IPS-18c (cell line): ENCODE data around the gene EP300.
"Not testable (repeated sequence)": the region's sequence is repeated elsewhere in the genome, so short reads cannot be mapped to it uniquely, and the experiment has no call there.

Experiments used
- H3K4me3 ChIP-seq: 2 replicates; pipeline ENCODE4 v1.7.0; 2013; ENCODE audit warnings: low read depth, mild to moderate bottlenecking, low read length, moderate library complexity; ENCODE audit not compliant: insufficient read depth
- H3K9me3 ChIP-seq: one replicate; pipeline ENCODE4 v1.6.1; 2013; ENCODE audit warnings: mild to moderate bottlenecking, low read length, moderate library complexity; ENCODE audit not compliant: control insufficient read depth, insufficient read depth

EP300 gene

DNA sequence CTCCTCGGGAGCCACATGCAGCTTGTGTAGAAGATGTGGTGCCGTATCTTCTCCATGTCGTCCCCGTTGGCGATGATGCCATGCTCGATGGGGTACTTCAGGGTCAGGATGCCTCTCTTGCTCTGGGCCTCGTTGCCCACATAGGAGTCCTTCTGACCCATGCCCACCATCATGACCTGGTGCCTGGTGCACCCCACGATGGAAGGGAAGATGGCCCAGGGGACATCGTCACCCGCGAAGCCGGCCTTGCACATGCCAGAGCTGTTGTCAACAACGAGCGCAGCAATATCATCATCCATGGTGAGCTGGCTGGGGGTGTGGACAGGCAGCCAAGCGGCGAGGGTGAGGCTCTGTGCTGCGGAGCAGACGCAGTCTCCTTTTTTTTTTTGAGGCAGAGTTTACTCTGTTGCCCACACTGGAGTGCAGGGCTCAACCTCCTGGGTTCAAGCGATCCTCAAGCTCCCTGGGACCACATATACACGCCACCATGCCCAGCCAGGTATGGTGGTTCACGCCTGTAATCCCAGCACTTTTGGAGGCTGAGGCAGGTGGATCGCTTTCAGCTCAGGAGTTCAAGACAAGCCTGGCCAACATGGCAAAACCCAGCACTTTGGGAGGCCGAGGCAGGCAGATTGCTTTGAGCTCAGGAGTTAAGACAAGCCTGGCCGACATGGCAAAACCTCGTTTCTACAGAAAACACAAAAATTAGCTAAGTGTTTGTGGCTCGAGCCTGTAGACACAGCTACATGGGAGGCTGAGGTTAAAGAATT, 17.3 kb upstream of the EP300 start:
- Histone ChIP-seq H3K9me3 (no peaks in the 10 kb centered on the region), H3K4me3 (no peak overlapping the region)

DNA sequence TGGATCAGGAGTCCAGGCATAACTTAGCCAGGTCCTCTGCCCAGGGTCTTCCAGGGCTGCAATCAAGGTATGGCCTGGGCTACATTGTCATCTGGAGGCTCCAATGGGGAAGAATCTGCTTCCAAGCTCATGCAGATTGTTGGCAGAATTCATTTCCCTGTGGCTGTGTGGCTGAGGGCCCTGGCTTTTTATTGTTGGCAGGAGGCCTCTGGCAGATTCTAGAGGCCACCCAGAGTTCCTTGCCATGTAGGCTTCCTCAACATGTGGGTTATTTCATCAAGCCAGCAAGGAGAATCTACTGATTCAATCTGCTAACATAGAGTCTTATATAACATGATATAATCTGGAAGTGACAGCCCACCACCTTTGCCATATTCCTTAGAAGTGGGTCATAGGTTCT, 16.4 kb upstream of the EP300 start:
- Histone ChIP-seq H3K4me3 (no peak overlapping the region), H3K9me3 (no peaks in the 10 kb centered on the region)

DNA sequence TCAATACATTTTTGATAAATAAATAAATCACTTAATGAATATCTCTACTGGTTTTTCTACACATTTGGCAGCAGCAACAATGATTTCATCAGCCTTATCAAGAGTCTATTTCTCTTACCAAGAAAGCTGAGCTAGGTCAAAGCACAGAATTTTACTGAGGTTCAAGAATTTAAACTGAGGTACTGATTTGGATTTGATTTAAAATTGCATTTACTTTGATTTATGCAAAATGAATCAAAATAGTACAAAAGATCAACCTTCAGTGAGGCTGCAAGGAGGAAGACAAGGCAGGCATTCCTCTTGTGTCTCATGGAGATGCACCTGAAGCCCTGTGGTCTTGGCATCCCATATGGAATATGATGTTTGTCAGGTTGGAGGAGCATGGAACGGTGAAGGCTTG, 15.5 kb upstream of the EP300 start:
- no peak overlapping the region for H3K4me3 ChIP-seq
- no peaks in the 10 kb centered on the region for H3K9me3 ChIP-seq

DNA sequence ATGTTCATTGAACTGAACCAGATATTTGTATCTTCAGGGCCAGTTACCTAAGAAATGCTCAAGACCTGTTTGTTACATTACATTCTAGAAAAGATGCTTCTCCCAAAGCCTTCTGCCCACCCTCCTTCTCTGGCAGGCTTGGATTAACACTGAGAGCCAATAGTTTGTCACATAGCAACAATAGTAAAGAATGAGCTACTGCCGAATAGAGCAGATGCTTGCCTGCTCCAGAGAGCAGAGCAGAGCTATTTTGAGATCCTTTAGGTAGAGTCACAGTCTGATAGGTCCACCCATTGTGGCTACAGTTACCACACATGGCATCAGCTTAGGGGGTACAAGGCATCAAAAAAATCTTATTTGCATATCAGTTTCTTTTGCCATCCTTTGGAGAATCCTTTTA, 13.5 kb upstream of the EP300 start:
- H3K4me3 ChIP-seq: no peak overlapping the region

DNA sequence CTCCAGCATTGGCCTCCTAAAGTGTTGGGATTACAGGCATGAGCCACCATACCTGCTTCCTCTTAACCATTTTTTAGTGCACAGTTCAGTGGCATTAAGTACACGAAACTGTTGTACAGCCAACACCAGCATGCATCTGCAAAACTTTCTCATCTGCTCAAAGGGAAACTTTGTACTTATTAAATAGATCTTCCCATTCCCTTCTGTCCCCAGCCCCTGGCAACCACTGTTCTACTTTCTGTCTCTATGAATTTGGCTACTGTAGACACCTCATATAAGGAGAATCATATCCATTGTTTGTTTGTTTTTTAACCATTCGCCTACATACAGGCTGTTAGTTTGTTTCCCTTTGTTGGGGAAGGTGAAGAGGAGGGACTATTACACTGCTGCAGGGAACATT, 6.5 kb upstream of the EP300 start:
- Histone ChIP-seq H3K9me3 (no peaks in the 10 kb centered on the region), H3K4me3 (no peak overlapping the region)

More for the DNA sequence above, 13.5 kb upstream of the EP300 start:
- H3K9me3 ChIP-seq: no peaks in the 10 kb centered on the region

DNA sequence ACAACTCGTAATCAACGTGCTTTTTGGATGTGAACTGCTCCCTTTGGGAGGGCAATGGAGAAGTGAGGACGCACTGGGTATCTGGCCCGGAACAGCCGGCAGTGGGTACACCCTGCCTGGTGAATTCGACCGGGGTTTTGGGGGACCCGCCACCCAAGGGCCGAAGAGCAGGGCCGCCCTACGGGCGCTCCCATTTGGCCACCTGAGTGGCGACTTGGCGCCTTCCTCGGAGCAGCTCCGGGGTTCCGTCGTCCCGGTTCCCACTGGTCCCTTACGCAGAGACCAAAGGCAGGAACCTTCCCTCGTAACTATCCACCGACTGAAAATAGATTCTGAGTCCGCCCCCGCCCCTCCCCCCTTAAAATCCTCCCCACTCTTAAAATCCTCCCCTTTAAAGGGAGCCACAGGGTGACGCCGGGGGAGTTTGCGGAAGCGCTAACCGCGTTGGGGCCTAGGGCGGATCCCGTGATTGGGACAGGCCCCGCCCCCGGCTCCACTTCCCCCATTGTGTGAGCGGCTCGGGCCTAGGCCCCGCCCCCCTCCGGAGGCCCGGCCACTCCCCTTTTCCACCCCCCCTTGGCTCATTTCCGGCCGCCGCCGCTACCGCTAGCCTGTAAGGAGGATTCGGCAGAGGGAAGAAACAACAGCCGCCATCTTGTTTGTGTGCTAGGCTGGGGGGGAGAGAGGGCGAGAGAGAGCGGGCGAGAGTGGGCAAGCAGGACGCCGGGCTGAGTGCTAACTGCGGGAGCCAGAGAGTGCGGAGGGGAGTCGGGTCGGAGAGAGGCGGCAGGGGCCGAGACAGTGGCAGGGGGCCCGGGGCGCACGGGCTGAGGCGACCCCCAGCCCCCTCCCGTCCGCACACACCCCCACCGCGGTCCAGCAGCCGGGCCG, 1.0 kb upstream of the EP300 start:
- peak overlapping the region; percentile 82 for H3K4me3 ChIP-seq

DNA sequence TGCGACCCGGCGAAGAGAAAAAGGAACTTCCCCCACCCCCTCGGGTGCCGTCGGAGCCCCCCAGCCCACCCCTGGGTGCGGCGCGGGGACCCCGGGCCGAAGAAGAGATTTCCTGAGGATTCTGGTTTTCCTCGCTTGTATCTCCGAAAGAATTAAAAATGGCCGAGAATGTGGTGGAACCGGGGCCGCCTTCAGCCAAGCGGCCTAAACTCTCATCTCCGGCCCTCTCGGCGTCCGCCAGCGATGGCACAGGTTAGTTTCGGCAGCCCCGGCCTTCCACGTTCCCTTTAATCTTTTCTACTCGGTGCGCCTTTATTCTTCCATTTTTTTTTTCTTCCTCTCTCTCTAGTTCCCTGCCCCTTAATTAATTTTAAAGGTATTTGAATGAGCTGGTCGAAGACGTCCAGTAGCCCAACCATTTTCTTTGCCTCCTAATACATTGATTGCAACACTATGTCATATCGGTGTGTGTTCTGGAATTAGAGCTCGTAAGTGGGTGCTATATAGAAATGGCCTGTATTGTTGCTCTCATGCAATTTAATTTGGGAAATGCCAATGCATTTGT, 537 bp downstream of the EP300 start:
- Histone ChIP-seq H3K4me3 (peak overlapping the region; percentile 82), H3K9me3 (no peaks in the 10 kb centered on the region)

More for the DNA sequence above, 1.0 kb upstream of the EP300 start:
- H3K9me3 ChIP-seq: no peaks in the 10 kb centered on the region

DNA sequence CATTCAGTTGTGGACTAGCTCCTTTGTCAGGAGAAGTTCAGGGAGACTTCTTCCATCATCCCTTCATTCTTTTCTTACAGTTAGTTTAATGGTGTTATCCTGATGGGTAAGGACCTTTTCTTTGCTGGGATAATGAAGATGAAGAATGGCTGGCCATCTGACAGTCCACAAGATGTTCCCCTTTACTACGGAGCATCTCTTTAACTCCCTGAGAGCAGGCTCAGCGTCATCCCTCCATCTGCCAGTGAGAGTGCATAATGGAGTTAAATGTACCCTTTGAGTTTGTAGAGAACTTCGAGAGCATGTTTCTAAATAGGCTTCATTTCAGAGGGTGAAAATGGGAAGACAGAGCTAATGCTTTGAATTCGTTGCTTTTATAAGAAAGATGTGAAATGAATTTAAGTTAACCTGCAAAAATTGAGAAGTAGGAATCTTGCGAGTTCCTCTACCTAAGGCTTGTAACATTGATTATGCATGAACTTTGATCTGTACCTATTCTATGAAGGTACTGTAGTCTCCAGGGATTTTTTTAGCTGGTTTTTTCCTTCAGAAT, 1.7 kb downstream of the EP300 start:
- Histone ChIP-seq H3K9me3 (no peaks in the 10 kb centered on the region), H3K4me3 (peak overlapping the region; percentile 82)

DNA sequence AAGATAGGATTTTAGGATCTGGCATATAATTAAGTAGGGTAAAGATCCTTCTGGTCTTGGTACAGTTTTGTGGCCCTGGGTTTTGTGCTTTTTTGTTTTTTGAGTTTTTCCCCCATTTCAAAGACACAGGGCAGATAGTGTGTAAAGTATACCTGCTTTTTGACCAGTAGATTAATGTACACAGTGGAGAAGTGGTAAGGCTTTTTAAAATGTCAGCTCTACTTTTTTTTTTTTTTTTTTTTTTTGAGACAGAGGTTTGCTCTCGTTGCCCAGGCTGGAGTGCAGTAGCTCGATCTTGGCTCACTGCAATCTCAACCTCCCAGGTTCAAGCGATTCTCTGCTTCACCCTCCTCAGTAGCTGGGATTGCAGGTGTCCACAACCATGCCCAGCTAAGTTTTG, 4.0 kb downstream of the EP300 start:
- Histone ChIP-seq H3K4me3 (no peak overlapping the region), H3K9me3 (no peaks in the 10 kb centered on the region)

DNA sequence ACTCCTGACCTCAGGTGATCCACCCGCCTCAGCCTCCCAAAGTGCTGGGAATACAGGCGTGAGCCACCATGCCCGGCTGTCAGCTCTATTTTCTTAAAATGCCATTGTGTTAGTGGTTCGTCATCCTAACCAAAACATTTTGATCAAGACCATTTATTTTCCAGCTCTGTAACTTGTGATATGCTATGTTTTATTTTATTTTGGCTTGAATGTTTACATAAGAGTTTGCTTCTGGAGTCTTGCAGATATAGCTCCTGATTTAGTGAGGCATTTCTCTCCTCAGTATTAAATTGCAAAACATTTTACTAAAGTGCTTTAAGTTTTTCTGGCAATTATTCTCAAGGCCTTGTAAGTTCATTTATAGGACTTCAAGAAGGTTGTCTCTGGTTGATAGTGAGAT, 4.4 kb downstream of the EP300 start:
- Histone ChIP-seq H3K4me3 (no peak overlapping the region), H3K9me3 (no peaks in the 10 kb centered on the region)

DNA sequence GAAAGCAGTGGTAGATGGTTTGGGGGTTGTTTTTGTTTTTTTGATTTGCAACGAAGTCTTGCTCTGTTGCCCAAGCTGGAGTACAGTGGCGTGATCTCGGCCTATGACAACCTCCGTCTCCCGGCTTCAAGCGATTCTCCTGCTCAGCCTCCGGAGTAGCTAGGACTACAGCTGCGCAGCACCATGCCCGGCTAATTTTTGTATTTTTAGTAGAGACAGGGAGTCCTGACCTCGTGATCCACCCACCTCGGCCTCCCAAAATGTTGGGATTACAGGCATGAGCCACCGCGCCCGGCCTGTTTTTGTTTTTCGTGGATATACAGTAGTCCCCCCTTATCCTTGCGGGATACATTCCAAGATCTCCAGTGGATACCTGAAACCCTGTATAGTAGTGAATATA, 6.6 kb downstream of the EP300 start:
- Histone ChIP-seq H3K9me3 (no peaks in the 10 kb centered on the region), H3K4me3 (no peak overlapping the region)

DNA sequence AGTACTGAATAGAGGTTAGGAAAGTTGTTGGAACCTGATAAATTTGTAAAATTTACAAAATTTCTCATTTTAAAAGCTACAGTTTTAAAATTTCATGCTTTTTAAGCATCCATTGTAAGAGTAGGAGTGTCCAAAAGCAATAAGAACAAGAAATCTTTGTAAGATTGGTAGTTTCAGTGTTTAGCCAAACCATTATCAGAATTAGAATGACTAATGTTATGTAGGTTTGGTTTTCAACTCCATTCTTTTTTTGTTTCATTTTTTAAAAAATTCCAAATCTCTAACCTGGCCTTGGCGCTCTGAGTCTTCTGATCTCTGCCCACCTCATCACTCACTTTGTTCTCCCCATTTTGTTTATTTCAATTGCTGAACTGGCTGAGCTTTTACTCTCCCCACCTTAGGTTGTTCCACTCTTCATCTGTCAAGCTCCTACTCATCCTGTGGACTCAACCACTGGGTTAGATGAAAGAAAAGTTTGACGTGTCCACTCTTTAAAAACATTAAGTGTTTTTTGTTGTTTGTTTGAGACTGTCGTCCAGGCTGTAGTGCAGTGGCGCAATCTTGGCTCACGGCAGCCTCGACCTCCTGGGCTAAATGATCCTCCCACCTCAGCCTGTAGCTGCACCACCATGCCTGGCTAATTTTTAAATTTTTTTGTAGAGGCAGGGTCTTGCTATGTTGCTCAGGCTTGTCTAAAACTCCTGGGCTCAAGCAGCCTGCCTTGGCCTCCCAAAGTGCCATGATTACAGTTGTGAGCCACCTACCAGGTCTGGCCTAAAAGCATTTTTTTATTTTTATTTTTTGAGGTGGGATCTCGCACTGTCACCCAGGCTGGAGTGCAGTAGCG, 14.0 kb downstream of the EP300 start:
- H3K4me3 ChIP-seq: no peak overlapping the region
- no peaks in the 10 kb centered on the region for H3K9me3 ChIP-seq

DNA sequence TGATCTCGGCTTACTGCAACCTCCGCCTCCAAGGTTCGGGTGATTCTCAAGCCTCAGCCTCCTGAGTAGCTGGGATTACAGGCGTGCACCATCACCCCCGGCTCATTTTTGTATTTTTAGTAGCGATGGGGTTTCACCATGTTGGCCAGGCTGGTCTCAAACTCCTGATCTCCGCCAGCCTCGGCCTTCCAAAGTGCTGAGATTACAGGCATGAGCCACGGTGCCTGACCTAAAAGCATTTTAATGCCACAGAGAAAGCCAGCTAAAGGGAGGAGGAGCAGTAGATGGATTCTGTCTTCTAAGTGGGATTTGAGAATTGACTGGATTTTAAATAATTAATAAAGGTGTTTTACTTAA, 14.6 kb downstream of the EP300 start:
- H3K4me3 ChIP-seq, H3K9me3 ChIP-seq: not testable (repeated sequence)

DNA sequence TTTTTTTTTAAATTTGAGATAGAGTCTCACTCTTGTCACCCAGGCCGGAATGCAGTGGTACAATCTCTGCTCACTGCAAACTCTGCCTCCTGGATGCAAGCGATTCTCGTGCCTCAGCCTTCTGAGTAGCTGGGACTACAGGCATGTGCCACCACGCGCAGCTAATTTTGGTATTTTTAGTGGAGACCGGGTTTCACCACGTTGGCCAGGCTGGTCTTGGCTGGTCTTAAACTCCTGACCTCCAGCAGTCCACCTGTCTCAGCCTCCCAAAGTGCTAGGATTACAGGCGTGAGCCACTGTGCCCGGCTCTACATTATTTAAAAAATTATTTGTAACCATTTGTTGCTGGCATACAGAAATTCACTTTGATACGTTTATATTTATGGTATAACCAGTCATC, 18.6 kb downstream of the EP300 start:
- Histone ChIP-seq H3K9me3 (no peaks in the 10 kb centered on the region), H3K4me3 (no peak overlapping the region)

DNA sequence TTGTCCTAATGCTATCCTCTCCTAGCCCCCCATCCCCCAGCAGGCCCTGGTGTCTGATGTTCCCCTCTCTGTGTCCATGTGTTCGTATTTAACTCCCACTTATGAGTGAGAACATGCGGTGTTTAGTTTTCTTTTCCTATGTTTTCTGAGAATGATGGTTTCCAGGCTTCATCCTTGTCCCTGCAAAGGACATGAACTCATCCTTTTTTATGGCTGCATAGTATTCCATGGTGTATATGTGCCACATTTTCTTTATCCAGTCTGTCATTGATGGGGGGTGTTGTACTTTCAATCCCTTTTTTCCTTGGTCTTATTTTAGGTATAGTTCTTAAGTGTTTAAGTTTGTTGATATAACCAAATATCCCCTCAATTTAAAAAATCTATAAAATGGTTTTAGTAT, 23.9 kb downstream of the EP300 start:
- Histone ChIP-seq H3K9me3 (no peaks in the 10 kb centered on the region), H3K4me3 (no peak overlapping the region)

DNA sequence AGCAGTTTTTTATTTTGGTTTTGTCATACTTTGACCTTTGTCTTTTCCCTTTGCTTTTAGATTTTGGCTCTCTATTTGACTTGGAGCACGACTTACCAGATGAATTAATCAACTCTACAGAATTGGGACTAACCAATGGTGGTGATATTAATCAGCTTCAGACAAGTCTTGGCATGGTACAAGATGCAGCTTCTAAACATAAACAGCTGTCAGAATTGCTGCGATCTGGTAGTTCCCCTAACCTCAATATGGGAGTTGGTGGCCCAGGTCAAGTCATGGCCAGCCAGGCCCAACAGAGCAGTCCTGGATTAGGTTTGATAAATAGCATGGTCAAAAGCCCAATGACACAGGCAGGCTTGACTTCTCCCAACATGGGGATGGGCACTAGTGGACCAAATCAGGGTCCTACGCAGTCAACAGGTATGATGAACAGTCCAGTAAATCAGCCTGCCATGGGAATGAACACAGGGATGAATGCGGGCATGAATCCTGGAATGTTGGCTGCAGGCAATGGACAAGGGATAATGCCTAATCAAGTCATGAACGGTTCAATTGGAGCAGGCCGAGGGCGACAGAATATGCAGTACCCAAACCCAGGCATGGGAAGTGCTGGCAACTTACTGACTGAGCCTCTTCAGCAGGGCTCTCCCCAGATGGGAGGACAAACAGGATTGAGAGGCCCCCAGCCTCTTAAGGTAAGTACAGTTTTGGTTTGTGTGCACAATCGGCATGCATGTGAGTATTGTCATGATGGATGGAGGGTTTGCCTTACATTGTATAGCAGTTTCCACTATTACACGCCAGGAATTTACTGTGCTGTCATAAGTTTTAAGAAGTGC, 25.0 kb downstream of the EP300 start:
- H3K4me3 ChIP-seq: no peak overlapping the region
- H3K9me3 ChIP-seq: no peaks in the 10 kb centered on the region
